ENCODE measurements around the gene AIP.

- TF ChIP-seq CTCF (IDR thresholded peaks at IDR 0.05 in 2 of 3, conservative IDR thresholded peaks at IDR 0.05 in 1 of 3; ENCODE audit: borderline replicate concordance in 1 of 3, insufficient read depth in 1 of 3, low read depth in 2 of 3, low read length in 2 of 3) (no peak), POLR2A (IDR thresholded peaks at IDR 0.05; ENCODE audit: borderline replicate concordance, extremely low read depth, insufficient read depth, insufficient read length) (no peak), MAX (IDR thresholded peaks at IDR 0.05) (no peak), SP1 (IDR thresholded peaks at IDR 0.05; ENCODE audit: low read depth) (no peak), YY1 (IDR thresholded peaks at IDR 0.05; ENCODE audit: extremely low read depth, insufficient replicate concordance, low read depth, low read length) (no peak), EZH2 (IDR thresholded peaks at IDR 0.05) (no peak), CEBPB (IDR thresholded peaks at IDR 0.05; ENCODE audit: low read depth) (no peak), FOSL1 (IDR thresholded peaks at IDR 0.05; ENCODE audit: low read depth) (no peak)
Observed at GRCh38 chr11:67501854-67502253, 19.0 kb downstream of the AIP start.

Measured in HCT116 (cell line).